Liver (tissue), 3 donors: ENCODE results near the gene LHB.

Source experiments
- JUND ChIP-seq, 2 donors: IDR thresholded peaks; 2 replicates each; pipeline ENCODE4 v1.6.1; 2016; ENCODE audit warnings: antibody characterized with exemption in 2 of 2
- RAD21 ChIP-seq, 2 donors: IDR thresholded peaks; 2 replicates each; pipeline ENCODE4 v1.6.1; 2016; ENCODE audit warnings: antibody characterized with exemption in 2 of 2, mild to moderate bottlenecking in 2 of 2
- TAF1 ChIP-seq: conservative IDR thresholded peaks from 2 replicates; pipeline ENCODE4 v1.6.1; 2016; ENCODE audit warnings: antibody characterized with exemption, mild to moderate bottlenecking
- TF ChIP-seq, protein P1 (sequence below): IDR thresholded peaks from 2 replicates; pipeline ENCODE4 v1.6.1; 2016; ENCODE audit warnings: antibody characterized with exemption, mild to moderate bottlenecking
- TF ChIP-seq, protein P2 (sequence below): fragments of 150-350 bp; IDR thresholded peaks from 2 replicates; pipeline ENCODE4 v1.5.1; 2017; ENCODE audit warnings: improper control_type of control experiment, low read depth, low read length; ENCODE audit not compliant: missing input control
- donor health status: healthy.
- donor health status: healthy.

DNA sequence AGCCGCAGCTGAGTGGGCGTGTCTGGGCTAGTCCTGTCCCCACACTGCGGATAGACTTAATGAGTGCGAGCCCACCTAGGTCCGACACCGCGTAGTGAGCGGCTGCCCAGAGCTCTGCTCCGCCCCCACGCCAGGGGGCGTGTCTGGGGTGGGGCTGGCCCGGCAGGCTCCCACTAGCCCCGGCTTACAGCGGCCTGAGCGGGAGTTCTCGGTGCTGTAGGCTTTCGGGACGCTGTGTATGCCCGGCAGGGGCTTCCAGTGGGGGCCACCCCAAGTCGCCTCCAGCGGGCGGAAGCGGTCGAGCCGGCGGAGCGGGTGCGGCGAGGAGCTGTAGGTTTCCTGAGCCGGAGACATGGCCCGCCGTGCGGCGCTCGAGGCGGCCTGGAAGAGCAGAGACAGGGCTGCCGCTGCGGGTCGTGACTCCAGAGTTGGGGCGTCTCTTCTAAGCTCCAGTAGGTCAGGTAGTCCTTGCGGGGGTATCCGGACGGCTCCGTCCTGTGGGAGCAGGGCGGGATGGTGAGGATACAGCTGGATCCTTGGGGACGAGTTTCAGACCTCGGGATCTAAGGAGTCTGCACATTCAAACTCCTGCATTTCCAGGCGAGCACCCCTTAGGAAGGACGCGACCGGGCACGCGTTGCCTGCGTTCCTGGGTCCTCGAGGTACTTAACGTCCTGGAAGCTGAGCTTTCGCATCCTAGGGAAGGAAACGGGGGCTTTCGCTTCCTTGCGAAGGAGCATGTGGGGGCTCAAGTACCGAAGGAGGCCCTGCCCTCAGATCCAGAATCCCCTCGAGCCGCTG is 39.4 kb upstream of the LHB start:
- TF ChIP-seq, protein P1, sequence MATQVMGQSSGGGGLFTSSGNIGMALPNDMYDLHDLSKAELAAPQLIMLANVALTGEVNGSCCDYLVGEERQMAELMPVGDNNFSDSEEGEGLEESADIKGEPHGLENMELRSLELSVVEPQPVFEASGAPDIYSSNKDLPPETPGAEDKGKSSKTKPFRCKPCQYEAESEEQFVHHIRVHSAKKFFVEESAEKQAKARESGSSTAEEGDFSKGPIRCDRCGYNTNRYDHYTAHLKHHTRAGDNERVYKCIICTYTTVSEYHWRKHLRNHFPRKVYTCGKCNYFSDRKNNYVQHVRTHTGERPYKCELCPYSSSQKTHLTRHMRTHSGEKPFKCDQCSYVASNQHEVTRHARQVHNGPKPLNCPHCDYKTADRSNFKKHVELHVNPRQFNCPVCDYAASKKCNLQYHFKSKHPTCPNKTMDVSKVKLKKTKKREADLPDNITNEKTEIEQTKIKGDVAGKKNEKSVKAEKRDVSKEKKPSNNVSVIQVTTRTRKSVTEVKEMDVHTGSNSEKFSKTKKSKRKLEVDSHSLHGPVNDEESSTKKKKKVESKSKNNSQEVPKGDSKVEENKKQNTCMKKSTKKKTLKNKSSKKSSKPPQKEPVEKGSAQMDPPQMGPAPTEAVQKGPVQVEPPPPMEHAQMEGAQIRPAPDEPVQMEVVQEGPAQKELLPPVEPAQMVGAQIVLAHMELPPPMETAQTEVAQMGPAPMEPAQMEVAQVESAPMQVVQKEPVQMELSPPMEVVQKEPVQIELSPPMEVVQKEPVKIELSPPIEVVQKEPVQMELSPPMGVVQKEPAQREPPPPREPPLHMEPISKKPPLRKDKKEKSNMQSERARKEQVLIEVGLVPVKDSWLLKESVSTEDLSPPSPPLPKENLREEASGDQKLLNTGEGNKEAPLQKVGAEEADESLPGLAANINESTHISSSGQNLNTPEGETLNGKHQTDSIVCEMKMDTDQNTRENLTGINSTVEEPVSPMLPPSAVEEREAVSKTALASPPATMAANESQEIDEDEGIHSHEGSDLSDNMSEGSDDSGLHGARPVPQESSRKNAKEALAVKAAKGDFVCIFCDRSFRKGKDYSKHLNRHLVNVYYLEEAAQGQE, result no peak
- TF ChIP-seq JUND (IDR thresholded peaks at IDR 0.05) (no peak), TAF1 (no peak), RAD21 (IDR thresholded peaks at IDR 0.05) (no peak)
- TF ChIP-seq, protein P2, sequence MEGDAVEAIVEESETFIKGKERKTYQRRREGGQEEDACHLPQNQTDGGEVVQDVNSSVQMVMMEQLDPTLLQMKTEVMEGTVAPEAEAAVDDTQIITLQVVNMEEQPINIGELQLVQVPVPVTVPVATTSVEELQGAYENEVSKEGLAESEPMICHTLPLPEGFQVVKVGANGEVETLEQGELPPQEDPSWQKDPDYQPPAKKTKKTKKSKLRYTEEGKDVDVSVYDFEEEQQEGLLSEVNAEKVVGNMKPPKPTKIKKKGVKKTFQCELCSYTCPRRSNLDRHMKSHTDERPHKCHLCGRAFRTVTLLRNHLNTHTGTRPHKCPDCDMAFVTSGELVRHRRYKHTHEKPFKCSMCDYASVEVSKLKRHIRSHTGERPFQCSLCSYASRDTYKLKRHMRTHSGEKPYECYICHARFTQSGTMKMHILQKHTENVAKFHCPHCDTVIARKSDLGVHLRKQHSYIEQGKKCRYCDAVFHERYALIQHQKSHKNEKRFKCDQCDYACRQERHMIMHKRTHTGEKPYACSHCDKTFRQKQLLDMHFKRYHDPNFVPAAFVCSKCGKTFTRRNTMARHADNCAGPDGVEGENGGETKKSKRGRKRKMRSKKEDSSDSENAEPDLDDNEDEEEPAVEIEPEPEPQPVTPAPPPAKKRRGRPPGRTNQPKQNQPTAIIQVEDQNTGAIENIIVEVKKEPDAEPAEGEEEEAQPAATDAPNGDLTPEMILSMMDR, result no peak
